Lower lobe of right lung (tissue), 2 donors: Measurements from ENCODE around the gene PKMYT1. TPM values are rescaled to one million over a fixed set of nuclear protein-coding genes. Genes with fewer than 3 reads are reported as not detected.
A peak's percentile ranks its signal among the peaks of the same experiment; 100 is the strongest.

Experiments
- ATAC-seq, 2 donors: fragments of 200-7000 bp; cut with Tn5 transposase; one replicate each; pipeline ENCODE4 v1.9.1; 2020 to 2022; ENCODE audit warnings: mild to moderate bottlenecking in 2 of 2, moderate library complexity in 2 of 2
- DNase-seq: peaks from one replicate; pipeline ENCODE4 v3.0.0-alpha.2; 2020
- H3K27ac ChIP-seq: fragments of 200-600 bp; one replicate; pipeline ENCODE4 v1.8.0; 2022
- H3K27me3 ChIP-seq: fragments of 200-600 bp; one replicate; pipeline ENCODE4 v1.8.0; 2022; ENCODE audit warnings: low read depth
- H3K36me3 ChIP-seq: fragments of 200-600 bp; one replicate; pipeline ENCODE4 v1.8.0; 2022; ENCODE audit warnings: mild to moderate bottlenecking
- H3K4me1 ChIP-seq: fragments of 200-600 bp; one replicate; pipeline ENCODE4 v1.8.0; 2022
- H3K4me3 ChIP-seq: fragments of 200-600 bp; one replicate; pipeline ENCODE4 v1.8.0; 2022; ENCODE audit warnings: mild to moderate bottlenecking
- H3K9me3 ChIP-seq: fragments of 200-600 bp; one replicate; pipeline ENCODE4 v1.8.0; 2022
- intact Hi-C: fragments of 100-400 bp; cut with DNase I; formaldehyde crosslinking; loops from one replicate; pipeline ENCODE4 v1.11.0; 2022
- total RNA-seq: library from RNA; stranded (reverse); fragmentation: NEBNext Ultra II Directional; extraction: Animal tissue kit (Norgen Biotek cat#: 25700); gene quantifications from one replicate; pipeline ENCODE4 v1.2.1, GENCODE V29; 2021
- TF ChIP-seq, protein P1 (sequence below): fragments of 200-600 bp; IDR thresholded peaks from one replicate; pipeline ENCODE4 v1.8.0; 2022; ENCODE audit warnings: antibody characterized with exemption, mild to moderate bottlenecking
- donor health status: DM: no; HTN: yes; CAD: no; lungs with severe emphysema.

The PKMYT1 gene
- total RNA-seq, 1 donor from 2014 or later, result 4.0 TPM

DNA sequence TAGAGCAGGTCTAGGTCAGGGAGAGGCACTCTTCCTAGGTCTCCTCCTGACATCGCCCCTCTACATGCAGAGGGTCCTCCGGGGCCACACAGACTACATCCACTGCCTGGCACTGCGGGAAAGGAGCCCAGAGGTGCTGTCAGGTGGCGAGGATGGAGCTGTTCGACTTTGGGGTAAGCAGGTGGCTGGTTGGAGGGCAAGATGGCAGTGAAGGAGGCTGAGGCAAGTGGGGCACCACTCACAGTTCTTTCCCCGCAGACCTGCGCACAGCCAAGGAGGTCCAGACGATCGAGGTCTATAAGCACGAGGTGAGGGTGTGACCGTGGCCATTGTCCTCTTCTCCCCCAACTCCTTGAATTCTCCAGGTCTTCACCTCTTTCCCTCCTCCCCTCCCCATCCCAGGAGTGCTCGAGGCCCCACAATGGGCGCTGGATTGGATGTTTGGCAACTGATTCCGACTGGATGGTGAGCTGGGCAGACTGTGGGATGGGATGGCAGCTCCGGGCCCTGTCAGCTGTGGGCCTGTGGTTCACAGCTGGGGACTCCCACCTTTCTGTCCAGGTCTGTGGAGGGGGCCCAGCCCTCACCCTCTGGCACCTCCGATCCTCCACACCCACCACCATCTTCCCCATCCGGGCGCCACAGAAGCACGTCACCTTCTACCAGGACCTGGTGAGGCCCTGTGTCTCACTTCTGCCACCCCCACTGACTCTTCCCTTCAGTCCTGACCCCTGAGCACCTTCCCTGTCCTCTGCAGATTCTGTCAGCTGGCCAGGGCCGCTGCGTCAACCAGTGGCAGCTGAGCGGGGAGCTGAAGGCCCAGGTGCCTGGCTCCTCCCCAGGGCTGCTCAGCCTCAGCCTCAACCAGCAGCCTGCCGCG, 46.6 kb upstream of the PKMYT1 start:
- no peak for DNase-seq
- intact Hi-C loops, result no loop called here
- no peak for ATAC-seq
- H3K4me3 ChIP-seq, result no peak overlapping the region
- TF ChIP-seq, protein P1, sequence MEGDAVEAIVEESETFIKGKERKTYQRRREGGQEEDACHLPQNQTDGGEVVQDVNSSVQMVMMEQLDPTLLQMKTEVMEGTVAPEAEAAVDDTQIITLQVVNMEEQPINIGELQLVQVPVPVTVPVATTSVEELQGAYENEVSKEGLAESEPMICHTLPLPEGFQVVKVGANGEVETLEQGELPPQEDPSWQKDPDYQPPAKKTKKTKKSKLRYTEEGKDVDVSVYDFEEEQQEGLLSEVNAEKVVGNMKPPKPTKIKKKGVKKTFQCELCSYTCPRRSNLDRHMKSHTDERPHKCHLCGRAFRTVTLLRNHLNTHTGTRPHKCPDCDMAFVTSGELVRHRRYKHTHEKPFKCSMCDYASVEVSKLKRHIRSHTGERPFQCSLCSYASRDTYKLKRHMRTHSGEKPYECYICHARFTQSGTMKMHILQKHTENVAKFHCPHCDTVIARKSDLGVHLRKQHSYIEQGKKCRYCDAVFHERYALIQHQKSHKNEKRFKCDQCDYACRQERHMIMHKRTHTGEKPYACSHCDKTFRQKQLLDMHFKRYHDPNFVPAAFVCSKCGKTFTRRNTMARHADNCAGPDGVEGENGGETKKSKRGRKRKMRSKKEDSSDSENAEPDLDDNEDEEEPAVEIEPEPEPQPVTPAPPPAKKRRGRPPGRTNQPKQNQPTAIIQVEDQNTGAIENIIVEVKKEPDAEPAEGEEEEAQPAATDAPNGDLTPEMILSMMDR, result no peak
- H3K27me3 ChIP-seq, result peaks cover 31% of the 10 kb centered on the region
- H3K4me1 ChIP-seq, result peaks cover 49% of the 10 kb centered on the region
- H3K27ac ChIP-seq, result no peak overlapping the region
- H3K9me3 ChIP-seq, result no peaks in the 10 kb centered on the region
- peaks cover 18% of the 10 kb centered on the region for H3K36me3 ChIP-seq

GRCh38 chr16:3026003-3026378, 45.7 kb upstream of the PKMYT1 start:
- intact Hi-C loops, result no loop called here
- Histone ChIP-seq H3K4me1 (peaks cover 58% of the 10 kb centered on the region), H3K9me3 (no peaks in the 10 kb centered on the region), H3K27me3 (peaks cover 24% of the 10 kb centered on the region), H3K27ac (no peak overlapping the region), H3K4me3 (no peak overlapping the region), H3K36me3 (peaks cover 18% of the 10 kb centered on the region)
- TF ChIP-seq, protein P1, result no peak
- ATAC-seq (no peak), DNase-seq (no peak)

- DNase-seq (no peak), ATAC-seq (no peak)
- Histone ChIP-seq H3K36me3 (peaks cover 18% of the 10 kb centered on the region), H3K4me1 (peaks cover 65% of the 10 kb centered on the region), H3K9me3 (no peaks in the 10 kb centered on the region), H3K4me3 (no peak overlapping the region), H3K27me3 (peaks cover 17% of the 10 kb centered on the region), H3K27ac (no peak overlapping the region)
- TF ChIP-seq, protein P1, result no peak
- intact Hi-C loops, result no loop called here
These were observed 45.1 kb upstream of the PKMYT1 start for GRCh38 chr16:3025032-3026002.

- peak within 1 kb of the TSS; percentile 77 for H3K4me3 ChIP-seq
- peak; percentile 75 to 79 for ATAC-seq
- peaks cover 3% of the 10 kb centered on the region for H3K27me3 ChIP-seq
- TF ChIP-seq, protein P1, result no peak
- H3K27ac ChIP-seq, result peak within 1 kb of the TSS; percentile 94
- H3K4me1 ChIP-seq, result peaks cover 66% of the 10 kb centered on the region
- peak; percentile 99 for DNase-seq
- intact Hi-C loops, result no loop called here
- peaks cover 18% of the 10 kb centered on the region for H3K36me3 ChIP-seq
- H3K9me3 ChIP-seq, result no peaks in the 10 kb centered on the region
These were observed 43.6 kb upstream of the PKMYT1 start, which contains the start of the genes HCFC1R1 and THOC6 for GRCh38 chr16:3023669-3024478. Gene HCFC1R1, minus strand, starts transcription at chr16:3023942. Its CDS starts 1 bp downstream, at chr16:3023941. Gene THOC6, plus strand, starts transcription at chr16:3024035. Its CDS starts 292 bp downstream, at chr16:3024327.

GRCh38 chr16:3023415-3023668, 43.1 kb upstream of the PKMYT1 start:
- H3K27ac ChIP-seq, result peak overlapping the region; percentile 94
- H3K4me1 ChIP-seq, result peaks cover 66% of the 10 kb centered on the region
- H3K27me3 ChIP-seq, result peaks cover 4% of the 10 kb centered on the region
- DNase-seq, result no peak
- TF ChIP-seq, protein P1, result no peak
- H3K4me3 ChIP-seq, result peak overlapping the region; percentile 77
- intact Hi-C loops, result no loop called here
- no peak for ATAC-seq
- H3K36me3 ChIP-seq, result peaks cover 18% of the 10 kb centered on the region
- H3K9me3 ChIP-seq, result no peaks in the 10 kb centered on the region
